Gastroesophageal sphincter (tissue), 3 donors: Measurements from ENCODE around the gene TGIF2.

Experiments used
- POLR2A ChIP-seq, 2 donors: fragments of 450-650 bp; IDR thresholded peaks; one replicate each; pipeline ENCODE4 v1.6.1; 2017; ENCODE audit warnings: antibody characterized with exemption in 2 of 2, mild to moderate bottlenecking in 2 of 2, moderate library complexity in 1 of 2
- TF ChIP-seq, protein P1 (sequence below), 4 experiments: fragments of 200-600 bp in 2 of 4; fragments of 450-650 bp in 2 of 4; sonication (generic) in 1 of 4; IDR thresholded peaks; one replicate each; pipeline ENCODE4 v1.5.1; 2017 to 2019; ENCODE audit warnings: antibody characterized with exemption in 4 of 4, mild to moderate bottlenecking in 2 of 4, moderate library complexity in 2 of 4

GRCh38 chr20:36582821-36583220, 9.4 kb downstream of the TGIF2 start:
- TF ChIP-seq, protein P1, sequence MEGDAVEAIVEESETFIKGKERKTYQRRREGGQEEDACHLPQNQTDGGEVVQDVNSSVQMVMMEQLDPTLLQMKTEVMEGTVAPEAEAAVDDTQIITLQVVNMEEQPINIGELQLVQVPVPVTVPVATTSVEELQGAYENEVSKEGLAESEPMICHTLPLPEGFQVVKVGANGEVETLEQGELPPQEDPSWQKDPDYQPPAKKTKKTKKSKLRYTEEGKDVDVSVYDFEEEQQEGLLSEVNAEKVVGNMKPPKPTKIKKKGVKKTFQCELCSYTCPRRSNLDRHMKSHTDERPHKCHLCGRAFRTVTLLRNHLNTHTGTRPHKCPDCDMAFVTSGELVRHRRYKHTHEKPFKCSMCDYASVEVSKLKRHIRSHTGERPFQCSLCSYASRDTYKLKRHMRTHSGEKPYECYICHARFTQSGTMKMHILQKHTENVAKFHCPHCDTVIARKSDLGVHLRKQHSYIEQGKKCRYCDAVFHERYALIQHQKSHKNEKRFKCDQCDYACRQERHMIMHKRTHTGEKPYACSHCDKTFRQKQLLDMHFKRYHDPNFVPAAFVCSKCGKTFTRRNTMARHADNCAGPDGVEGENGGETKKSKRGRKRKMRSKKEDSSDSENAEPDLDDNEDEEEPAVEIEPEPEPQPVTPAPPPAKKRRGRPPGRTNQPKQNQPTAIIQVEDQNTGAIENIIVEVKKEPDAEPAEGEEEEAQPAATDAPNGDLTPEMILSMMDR (IDR thresholded peaks at IDR 0.05) = no peak
- no peak for TF ChIP-seq POLR2A (IDR thresholded peaks at IDR 0.05)
